ENCODE data around the gene PRMT2.

PRMT2 gene

DNA sequence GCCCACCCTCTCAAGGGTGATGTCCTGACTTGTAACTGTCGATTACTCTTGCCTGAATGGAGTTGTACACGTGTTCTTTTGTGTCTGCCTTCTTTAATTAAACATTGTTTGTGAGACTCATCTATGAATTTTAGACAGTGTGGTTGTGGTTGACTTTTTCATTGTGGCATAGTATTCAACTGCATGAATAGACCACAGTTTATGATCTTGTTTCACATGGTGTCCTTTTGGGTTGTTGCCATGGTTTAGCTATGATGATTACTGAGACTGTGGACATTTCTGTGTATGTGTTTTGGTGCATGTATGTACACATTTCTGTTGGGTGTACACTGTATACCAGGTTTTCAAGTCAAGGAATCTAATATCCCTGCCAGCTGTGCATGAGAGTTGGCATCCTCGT, 30.1 kb downstream of the PRMT2 start:
- H3K9me3 ChIP-seq (ENCODE audit: insufficient read depth, low read length) = no peaks in the 10 kb centered on the region
- H3K27me3 ChIP-seq (ENCODE audit: low read length) = no peaks in the 10 kb centered on the region
- H2AFZ ChIP-seq (ENCODE audit: low read depth, low read length, severe bottlenecking) = no peak overlapping the region
- no peaks in the 10 kb centered on the region for H3K79me2 ChIP-seq (ENCODE audit: insufficient read depth, low read length)
- no peak overlapping the region for H3K27ac ChIP-seq (ENCODE audit: low read depth, low read length)
- no peak overlapping the region for H3K4me3 ChIP-seq (ENCODE audit: insufficient read depth, low read length, poor library complexity, severe bottlenecking)
- no peaks in the 10 kb centered on the region for H3F3A ChIP-seq (ENCODE audit: insufficient read depth)
- no peak overlapping the region for H3K9ac ChIP-seq (ENCODE audit: low read length)
- no peaks in the 10 kb centered on the region for H3K36me3 ChIP-seq (ENCODE audit: low read length)
- no peaks in the 10 kb centered on the region for H4K20me1 ChIP-seq (ENCODE audit: low read depth, low read length)
- no peaks in the 10 kb centered on the region for H3K9me2 ChIP-seq (replicated peaks; ENCODE audit: insufficient read depth, low read length)
- no peak overlapping the region for H3K4me2 ChIP-seq (ENCODE audit: low read depth, low read length, poor library complexity, severe bottlenecking)
- TF ChIP-seq, protein P1, sequence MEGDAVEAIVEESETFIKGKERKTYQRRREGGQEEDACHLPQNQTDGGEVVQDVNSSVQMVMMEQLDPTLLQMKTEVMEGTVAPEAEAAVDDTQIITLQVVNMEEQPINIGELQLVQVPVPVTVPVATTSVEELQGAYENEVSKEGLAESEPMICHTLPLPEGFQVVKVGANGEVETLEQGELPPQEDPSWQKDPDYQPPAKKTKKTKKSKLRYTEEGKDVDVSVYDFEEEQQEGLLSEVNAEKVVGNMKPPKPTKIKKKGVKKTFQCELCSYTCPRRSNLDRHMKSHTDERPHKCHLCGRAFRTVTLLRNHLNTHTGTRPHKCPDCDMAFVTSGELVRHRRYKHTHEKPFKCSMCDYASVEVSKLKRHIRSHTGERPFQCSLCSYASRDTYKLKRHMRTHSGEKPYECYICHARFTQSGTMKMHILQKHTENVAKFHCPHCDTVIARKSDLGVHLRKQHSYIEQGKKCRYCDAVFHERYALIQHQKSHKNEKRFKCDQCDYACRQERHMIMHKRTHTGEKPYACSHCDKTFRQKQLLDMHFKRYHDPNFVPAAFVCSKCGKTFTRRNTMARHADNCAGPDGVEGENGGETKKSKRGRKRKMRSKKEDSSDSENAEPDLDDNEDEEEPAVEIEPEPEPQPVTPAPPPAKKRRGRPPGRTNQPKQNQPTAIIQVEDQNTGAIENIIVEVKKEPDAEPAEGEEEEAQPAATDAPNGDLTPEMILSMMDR (IDR thresholded peaks at IDR 0.05; ENCODE audit: insufficient read depth, low read length, poor library complexity, severe bottlenecking) = no peak
- no peak for TF ChIP-seq EZH2phosphoT487 (conservative IDR thresholded peaks at IDR 0.05; ENCODE audit: low read length)

GRCh38 chr21:46666941-46667740, 31.7 kb downstream of the PRMT2 start:
- Histone ChIP-seq H3K36me3 (ENCODE audit: low read length) (no peaks in the 10 kb centered on the region), H3K79me2 (ENCODE audit: insufficient read depth, low read length) (no peaks in the 10 kb centered on the region), H3K9ac (ENCODE audit: low read length) (no peak overlapping the region), H3K9me2 (replicated peaks; ENCODE audit: insufficient read depth, low read length) (no peaks in the 10 kb centered on the region), H3K9me3 (ENCODE audit: insufficient read depth, low read length) (no peaks in the 10 kb centered on the region), H3K4me3 (ENCODE audit: insufficient read depth, low read length, poor library complexity, severe bottlenecking) (no peak overlapping the region), H3F3A (ENCODE audit: insufficient read depth) (no peaks in the 10 kb centered on the region), H3K27ac (ENCODE audit: low read depth, low read length) (no peak overlapping the region), H3K4me2 (ENCODE audit: low read depth, low read length, poor library complexity, severe bottlenecking) (no peak overlapping the region), H4K20me1 (ENCODE audit: low read depth, low read length) (no peaks in the 10 kb centered on the region), H2AFZ (ENCODE audit: low read depth, low read length, severe bottlenecking) (no peak overlapping the region), H3K27me3 (ENCODE audit: low read length) (no peaks in the 10 kb centered on the region)
- TF ChIP-seq, protein P1 (IDR thresholded peaks at IDR 0.05; ENCODE audit: insufficient read depth, low read length, poor library complexity, severe bottlenecking) = no peak
- TF ChIP-seq EZH2phosphoT487 (conservative IDR thresholded peaks at IDR 0.05; ENCODE audit: low read length) = no peak

DNA sequence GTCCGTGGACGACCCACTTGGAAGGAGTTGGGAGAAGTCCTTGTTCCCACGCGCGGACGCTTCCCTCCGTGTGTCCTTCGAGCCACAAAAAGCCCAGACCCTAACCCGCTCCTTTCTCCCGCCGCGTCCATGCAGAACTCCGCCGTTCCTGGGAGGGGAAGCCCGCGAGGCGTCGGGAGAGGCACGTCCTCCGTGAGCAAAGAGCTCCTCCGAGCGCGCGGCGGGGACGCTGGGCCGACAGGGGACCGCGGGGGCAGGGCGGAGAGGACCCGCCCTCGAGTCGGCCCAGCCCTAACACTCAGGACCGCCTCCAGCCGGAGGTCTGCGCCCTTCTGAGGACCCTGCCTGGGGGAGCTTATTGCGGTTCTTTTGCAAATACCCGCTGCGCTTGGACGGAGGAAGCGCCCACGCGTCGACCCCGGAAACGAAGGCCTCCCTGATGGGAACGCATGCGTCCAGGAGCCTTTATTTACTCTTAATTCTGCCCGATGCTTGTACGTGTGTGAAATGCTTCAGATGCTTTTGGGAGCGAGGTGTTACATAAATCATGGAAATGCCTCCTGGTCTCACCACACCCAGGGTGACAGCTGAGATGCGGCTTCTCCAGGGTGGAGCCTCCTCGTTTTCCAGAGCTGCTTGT, 32.4 kb downstream of the PRMT2 start:
- no peak overlapping the region for H3K4me3 ChIP-seq (ENCODE audit: insufficient read depth, low read length, poor library complexity, severe bottlenecking)
- H4K20me1 ChIP-seq (ENCODE audit: low read depth, low read length) = no peaks in the 10 kb centered on the region
- H3K79me2 ChIP-seq (ENCODE audit: insufficient read depth, low read length) = no peaks in the 10 kb centered on the region
- H3K9me2 ChIP-seq (replicated peaks; ENCODE audit: insufficient read depth, low read length) = no peaks in the 10 kb centered on the region
- no peak overlapping the region for H3K9ac ChIP-seq (ENCODE audit: low read length)
- H3K9me3 ChIP-seq (ENCODE audit: insufficient read depth, low read length) = no peaks in the 10 kb centered on the region
- H2AFZ ChIP-seq (ENCODE audit: low read depth, low read length, severe bottlenecking) = no peak overlapping the region
- no peak overlapping the region for H3K4me2 ChIP-seq (ENCODE audit: low read depth, low read length, poor library complexity, severe bottlenecking)
- H3K27me3 ChIP-seq (ENCODE audit: low read length) = no peaks in the 10 kb centered on the region
- no peaks in the 10 kb centered on the region for H3K36me3 ChIP-seq (ENCODE audit: low read length)
- H3F3A ChIP-seq (ENCODE audit: insufficient read depth) = no peaks in the 10 kb centered on the region
- no peak overlapping the region for H3K27ac ChIP-seq (ENCODE audit: low read depth, low read length)
- TF ChIP-seq EZH2phosphoT487 (conservative IDR thresholded peaks at IDR 0.05; ENCODE audit: low read length) = no peak
- TF ChIP-seq, protein P1 (IDR thresholded peaks at IDR 0.05; ENCODE audit: insufficient read depth, low read length, poor library complexity, severe bottlenecking) = no peak

All from SU-DHL-6 (cell line).